HK-2 (cell line): ENCODE results near the gene FARP1.
"Not testable (repeated sequence)": the region's sequence is repeated elsewhere in the genome, so short reads cannot be mapped to it uniquely, and the experiment has no call there.

ENCODE experiments used
- DNase-seq: peaks from one replicate; pipeline ENCODE4 v3.0.0-alpha.2; 2018; ENCODE audit not compliant: unreplicated experiment

The FARP1 gene

GRCh38 chr13:98260357-98261164 is 117.7 kb downstream of the FARP1 start:
- no peak for DNase-seq

GRCh38 chr13:98261165-98261702 is 118.3 kb downstream of the FARP1 start:
- no peak for DNase-seq

GRCh38 chr13:98262292-98262691 is 119.4 kb downstream of the FARP1 start:
- no peak for DNase-seq

DNA sequence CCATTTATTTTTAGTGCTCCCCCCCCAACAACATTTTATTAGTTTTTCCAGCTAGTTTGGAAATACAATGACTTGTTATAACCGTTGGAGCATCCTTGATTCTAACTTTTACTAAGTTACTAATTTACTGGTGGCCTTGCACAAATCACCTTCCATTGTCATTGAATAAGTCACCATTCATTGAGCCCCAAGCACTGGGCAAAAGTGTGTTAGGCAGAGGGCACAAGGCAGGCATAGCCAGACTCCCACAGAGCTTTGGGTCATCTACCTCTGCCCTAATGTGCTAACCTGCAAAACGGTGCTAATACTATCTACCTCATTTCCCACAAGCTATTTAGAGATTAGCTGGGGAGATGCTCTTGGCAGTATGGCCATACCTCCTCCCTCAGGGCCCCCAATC is 120.9 kb downstream of the FARP1 start:
- DNase-seq: no peak

DNA sequence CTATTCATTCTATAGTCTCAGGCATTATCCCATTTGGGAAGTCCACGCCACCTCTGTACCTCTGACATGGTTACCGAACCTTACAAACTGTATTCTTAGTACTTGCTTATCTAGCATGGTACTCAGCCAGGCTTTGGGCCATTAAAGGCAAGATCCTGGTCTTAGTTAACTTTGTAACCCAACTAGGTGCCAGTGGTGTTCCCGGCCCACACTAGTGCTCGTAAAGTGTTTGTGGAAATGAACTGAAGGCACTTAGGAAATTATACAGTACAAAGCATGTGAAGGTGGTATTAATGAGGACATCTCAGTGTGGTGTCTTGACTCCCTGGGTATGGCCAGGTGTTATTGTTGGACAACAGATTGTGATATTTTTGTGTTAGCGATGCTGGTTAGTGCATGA is 122.0 kb downstream of the FARP1 start:
- no peak for DNase-seq

DNA sequence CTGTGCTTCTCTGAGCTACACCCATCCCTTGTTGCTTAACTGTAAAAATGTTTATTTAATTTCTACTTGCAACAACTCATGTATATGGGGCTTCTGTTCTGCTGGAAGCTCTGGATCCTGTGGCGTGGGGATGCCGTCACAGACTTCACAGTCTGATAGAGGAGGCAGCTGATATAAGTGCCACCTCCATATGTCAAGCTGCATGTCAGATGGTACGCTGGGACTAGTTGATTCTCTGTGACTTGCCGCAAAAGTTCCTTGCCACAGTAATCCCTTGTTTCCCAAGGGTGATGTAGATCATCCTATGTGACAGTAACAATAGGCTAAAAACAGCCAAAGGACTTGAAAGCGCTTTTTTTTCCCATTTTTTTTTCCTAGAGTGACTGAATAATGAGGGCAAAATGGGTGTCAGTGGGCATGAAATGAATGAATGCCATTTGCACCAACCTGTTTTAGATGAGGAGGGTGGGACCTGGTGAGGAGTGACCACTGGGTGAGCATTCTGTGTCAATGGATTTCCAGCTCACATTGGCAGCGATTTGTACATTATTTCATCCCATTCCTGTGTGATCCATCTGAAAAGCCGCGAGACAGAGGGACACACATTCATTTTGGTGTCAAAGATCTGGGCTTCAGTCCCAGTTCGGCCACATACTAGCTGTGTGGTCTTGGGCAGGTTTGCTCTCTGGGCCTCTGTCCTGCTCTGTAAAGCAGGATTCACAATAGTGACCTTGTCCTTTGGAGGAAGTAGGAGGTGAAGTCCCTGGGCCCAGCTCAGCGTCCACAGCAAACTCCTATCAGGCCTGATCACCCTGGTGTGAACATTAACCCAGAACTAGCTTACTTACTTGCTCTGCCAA is 123.0 kb downstream of the FARP1 start:
- peak; percentile 28 for DNase-seq

- no peak for DNase-seq
These were observed 124.4 kb downstream of the FARP1 start for GRCh38 chr13:98267080-98267912.

DNA sequence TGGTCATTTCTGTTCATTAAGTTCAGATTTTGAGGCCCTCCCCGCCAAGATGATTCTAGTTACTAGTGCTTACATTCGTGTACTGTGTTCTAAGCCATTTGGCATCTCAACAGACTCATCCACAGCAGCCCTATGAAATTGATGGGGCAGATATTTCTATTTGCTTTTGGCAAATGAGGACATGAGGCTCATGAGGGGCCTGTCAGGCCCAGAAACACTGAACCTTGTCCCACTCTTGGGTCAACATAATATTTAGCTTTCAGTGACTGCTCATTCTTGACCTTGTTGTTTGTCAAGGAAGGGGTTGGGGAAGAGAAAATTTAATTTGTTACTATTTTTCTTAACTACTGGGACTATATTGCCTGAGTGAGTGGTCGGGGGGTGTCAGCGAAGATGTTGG is 126.5 kb downstream of the FARP1 start:
- DNase-seq: no peak

GRCh38 chr13:98270819-98271218 is 127.9 kb downstream of the FARP1 start:
- DNase-seq: no peak

DNA sequence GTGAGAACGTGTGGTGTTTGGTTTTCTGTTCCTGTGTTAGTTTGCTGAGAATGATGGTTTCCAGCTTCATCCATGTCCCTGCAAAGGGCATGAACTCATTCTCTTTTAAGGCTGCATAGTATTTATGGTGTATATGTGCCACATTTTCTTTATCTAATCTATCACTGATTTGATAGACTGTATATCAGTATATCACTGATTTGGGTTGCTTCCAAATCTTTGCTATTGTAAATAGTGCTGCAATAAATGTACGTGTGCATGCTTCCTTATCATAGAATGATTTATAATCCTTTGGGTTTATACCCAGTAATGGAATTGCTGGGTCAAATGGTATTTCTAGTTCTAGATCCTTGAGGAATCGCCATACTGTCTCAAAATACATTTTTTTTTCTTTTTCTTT is 128.8 kb downstream of the FARP1 start:
- DNase-seq: not testable (repeated sequence)

DNA sequence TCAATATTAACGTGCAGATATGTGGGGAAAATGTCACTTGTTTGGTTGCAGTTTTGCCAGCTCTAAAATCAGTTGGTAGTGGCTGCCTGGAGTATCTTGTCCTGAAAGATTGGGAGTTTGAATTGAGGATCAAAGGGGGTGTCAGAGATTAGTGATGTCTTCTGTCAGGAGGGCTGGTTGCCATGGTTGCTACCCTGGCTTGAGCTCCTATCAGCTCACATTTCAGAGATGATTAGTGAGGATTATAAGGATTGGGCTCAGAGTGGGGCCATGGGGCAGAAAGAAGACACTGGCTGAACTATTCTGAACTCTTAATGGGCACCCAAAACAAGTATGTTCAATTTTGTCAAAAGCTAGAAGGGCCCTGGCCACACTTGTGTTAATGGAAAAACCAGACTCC is 129.7 kb downstream of the FARP1 start:
- no peak for DNase-seq

DNA sequence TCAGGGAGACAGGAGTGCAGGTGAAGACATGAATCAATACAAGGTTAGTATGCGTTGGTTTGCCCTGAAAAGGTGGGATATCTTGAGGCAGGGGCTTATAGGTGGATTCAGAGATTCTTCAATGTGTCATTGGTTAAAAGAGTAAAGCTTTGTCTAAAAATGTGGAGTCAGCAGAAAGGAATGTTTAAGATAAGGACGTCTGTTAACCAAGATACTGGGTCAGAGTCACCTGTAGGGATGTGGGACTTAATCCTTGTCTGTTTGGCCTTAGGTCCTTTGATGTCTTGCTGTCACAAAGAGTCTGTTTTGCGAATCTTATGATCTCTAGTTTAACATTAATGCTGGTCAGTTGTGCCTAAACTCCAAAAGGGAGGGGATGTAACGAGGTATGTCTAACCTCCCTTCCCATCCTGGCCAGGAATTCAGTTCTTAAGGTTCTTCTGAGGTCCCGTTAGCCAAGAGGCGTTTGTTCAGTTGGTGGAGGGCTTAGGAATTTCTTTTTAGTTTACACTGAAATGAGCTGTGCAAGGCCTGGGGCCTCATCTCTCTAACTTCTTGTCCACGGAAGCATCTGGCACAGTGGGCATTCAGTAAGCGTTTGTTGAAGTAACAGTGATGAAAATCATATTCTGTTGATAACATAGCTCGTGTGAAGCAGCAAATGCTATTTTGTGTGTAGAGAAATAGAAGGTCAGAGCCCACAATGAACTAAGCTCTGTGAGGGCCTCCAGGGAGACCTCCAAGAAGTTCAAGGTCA is 130.4 kb downstream of the FARP1 start:
- no peak for DNase-seq

DNA sequence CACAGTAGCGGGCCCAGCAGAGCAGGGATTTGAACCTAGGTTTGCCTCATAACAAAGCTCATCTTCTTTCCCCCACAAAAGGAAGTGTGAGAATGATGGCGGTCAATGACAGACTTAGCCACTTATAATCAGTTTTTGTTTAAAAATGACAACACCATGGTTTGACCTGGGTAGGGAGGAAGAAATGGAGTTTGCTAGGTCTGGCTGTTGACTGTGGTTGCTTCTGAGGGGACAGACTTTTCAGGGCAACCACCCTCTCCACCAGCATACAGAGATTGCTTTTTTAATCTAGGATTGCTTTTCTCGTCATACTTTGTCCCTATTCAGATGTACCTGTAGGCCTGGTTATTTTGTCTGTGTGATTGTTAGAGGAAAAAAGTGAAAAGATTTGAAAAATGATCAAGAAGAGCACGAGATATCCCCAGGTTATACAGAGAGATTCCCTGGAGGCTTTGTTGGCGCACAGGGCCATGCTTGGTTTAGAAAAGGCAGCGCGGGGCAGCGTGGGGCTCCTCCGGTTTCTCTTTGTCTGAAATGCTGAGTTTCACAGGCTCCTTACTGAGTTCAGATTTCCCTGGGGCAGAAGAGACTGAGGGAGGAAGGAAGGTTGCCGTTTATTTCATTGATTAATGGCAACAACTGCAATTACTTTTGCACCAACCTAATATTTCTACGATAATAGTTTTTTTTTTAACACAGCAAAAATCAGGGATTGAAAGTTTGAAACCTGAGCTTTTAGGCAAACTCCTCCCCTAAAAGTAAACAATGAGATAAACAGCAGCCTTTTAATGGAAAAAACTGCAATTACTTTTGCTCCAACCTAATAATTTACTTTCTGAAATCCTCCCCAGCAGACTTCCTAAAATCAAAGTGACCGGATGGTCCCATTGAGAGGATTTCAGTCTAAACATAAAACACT is 131.2 kb downstream of the FARP1 start:
- DNase-seq: no peak

GRCh38 chr13:98274921-98275487 is 132.1 kb downstream of the FARP1 start:
- DNase-seq: no peak

DNA sequence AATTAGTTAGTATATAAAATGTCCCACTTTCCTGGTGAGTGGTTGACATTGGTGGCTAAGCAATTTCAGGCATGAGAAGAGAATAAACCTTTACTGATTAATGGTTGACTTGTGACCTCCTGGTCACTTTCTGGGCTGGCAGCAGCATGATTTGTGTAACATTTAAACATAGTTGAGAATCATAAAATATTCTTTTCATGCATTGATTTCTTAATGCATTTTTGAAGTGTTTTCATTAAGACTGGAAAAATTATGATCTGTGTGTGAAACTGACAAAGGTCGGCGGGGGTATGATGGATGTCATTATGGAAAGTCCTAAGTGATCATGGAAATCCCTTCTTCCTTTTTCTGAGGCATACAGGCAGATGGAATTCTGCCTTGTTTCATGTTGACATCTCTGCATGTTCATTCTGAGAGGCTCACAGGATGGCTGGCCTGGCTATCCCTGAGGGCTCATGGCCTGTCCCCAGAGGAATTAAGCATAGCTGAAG is 132.8 kb downstream of the FARP1 start:
- no peak for DNase-seq

- DNase-seq: no peak
These were observed 133.6 kb downstream of the FARP1 start for GRCh38 chr13:98276486-98276885.

- no peak for DNase-seq
These were observed 135.3 kb downstream of the FARP1 start for GRCh38 chr13:98278068-98278724.

DNA sequence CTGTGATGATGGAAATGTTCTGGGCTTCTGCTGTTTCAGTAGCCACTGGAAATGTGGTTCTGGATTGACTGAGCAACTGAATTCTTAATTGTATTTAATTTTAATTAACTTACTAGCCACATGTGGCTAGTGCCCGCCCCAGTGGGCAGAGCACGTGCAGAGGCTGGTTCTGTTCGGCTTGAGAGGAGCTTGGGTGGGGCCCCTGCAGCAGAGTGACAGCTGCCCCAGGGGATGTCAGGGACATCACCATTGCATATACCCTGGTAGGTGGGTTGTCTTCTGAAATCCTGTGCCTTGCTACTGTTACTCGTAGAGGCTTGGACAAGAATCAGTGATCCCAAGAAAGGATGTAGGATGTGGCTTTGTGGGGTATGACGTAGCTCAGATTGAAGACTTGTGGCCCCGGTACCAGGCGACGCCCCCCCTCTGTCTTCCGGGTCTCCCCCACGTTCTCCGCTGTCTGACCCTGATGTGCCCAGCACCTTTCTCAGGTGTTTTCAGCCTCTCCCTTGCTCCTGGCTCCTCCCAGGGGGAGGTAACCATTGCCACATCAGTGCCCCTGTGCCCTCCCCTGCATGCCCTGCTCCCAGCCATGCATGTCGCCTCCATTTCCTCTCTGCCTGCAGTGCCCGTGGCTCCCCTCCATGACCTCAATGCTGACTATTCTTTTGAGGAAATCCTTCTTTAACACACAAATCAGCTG is 136.7 kb downstream of the FARP1 start:
- DNase-seq: peak; percentile 77
